IPS DF 4.7 (cell line): ENCODE data around the gene PTPRN2.
"Not testable (repeated sequence)": the region's sequence is repeated elsewhere in the genome, so short reads cannot be mapped to it uniquely, and the experiment has no call there.

ENCODE experiments used
- DNase-seq: peaks from one replicate; pipeline ENCODE4 v3.0.0-alpha.2; 2013; ENCODE audit warnings: low spot score; ENCODE audit errors: extremely low read depth

Gene PTPRN2

GRCh38 chr7:158190756-158191155 lies 396.9 kb downstream of the PTPRN2 start:
- DNase-seq: no peak

- no peak for DNase-seq
Observed at GRCh38 chr7:158188676-158189075, 398.9 kb downstream of the PTPRN2 start.

- DNase-seq: no peak
Observed at GRCh38 chr7:158187694-158187994, 400.0 kb downstream of the PTPRN2 start.

GRCh38 chr7:158186864-158187693 lies 400.5 kb downstream of the PTPRN2 start:
- no peak for DNase-seq

- DNase-seq: no peak
Observed at GRCh38 chr7:158186406-158186805, 401.2 kb downstream of the PTPRN2 start.

GRCh38 chr7:158185653-158186052 lies 402.0 kb downstream of the PTPRN2 start:
- DNase-seq: no peak

- DNase-seq: no peak
Observed at GRCh38 chr7:158183431-158183830, 404.2 kb downstream of the PTPRN2 start.

GRCh38 chr7:158176561-158177173 lies 411.0 kb downstream of the PTPRN2 start:
- DNase-seq: no peak

- DNase-seq: no peak
Observed at GRCh38 chr7:158175779-158176178, 411.8 kb downstream of the PTPRN2 start.

- no peak for DNase-seq
Observed at GRCh38 chr7:158174947-158175346, 412.7 kb downstream of the PTPRN2 start.

GRCh38 chr7:158167373-158167772 lies 420.2 kb downstream of the PTPRN2 start:
- DNase-seq: no peak

GRCh38 chr7:158166386-158167340 lies 421.0 kb downstream of the PTPRN2 start:
- no peak for DNase-seq

- DNase-seq: no peak
Observed at GRCh38 chr7:158165711-158166110, 421.9 kb downstream of the PTPRN2 start.

GRCh38 chr7:158164101-158165095 lies 423.2 kb downstream of the PTPRN2 start:
- DNase-seq: no peak

- DNase-seq: no peak
Observed at GRCh38 chr7:158161194-158161593, 426.4 kb downstream of the PTPRN2 start.

- DNase-seq: no peak
Observed at GRCh38 chr7:158160199-158160598, 427.4 kb downstream of the PTPRN2 start.

GRCh38 chr7:158157460-158157859 lies 430.2 kb downstream of the PTPRN2 start:
- DNase-seq: no peak

- DNase-seq: not testable (repeated sequence)
Observed at GRCh38 chr7:158151273-158151672, 436.4 kb downstream of the PTPRN2 start.

- no peak for DNase-seq
Observed at GRCh38 chr7:158150234-158150633, 437.4 kb downstream of the PTPRN2 start.

GRCh38 chr7:158147431-158147830 lies 440.2 kb downstream of the PTPRN2 start:
- not testable (repeated sequence) for DNase-seq

- no peak for DNase-seq
Observed at GRCh38 chr7:158145370-158145769, 442.3 kb downstream of the PTPRN2 start.
